Heart left ventricle (tissue), 16 donors: ENCODE results near the gene OTOL1. TPM values are rescaled to one million over a fixed set of nuclear protein-coding genes. Genes with fewer than 3 reads are reported as not detected.

Source experiments
- ATAC-seq, 4 donors: fragments of 200-7000 bp; cut with Tn5 transposase; one replicate each; pipeline ENCODE4 v1.9.1; 2020 to 2022; ENCODE audit warnings: moderate library complexity in 4 of 4, mild to moderate bottlenecking in 3 of 4, moderate number of reproducible peaks in 1 of 4
- DNase-seq, 5 donors: peaks; one replicate each; pipeline ENCODE4 v3.0.0-alpha.2; 2020
- H3K27ac ChIP-seq, 12 donors: fragments of 200-600 bp; sonication (generic) in 4 of 12; one replicate each; pipeline versions ENCODE4 v1.5.0 to v1.8.0; 2016 to 2022; ENCODE audit warnings: mild to moderate bottlenecking in 2 of 12
- H3K27me3 ChIP-seq, 9 donors: fragments of 200-600 bp; sonication (generic) in 2 of 9; one replicate each; pipeline versions ENCODE4 v1.5.1 to v1.8.0; 2016 to 2022; ENCODE audit warnings: mild to moderate bottlenecking in 3 of 9
- H3K36me3 ChIP-seq, 9 donors: fragments of 200-600 bp; sonication (generic) in 2 of 9; one replicate each; pipeline versions ENCODE4 v1.5.0 to v1.8.0; 2018 to 2022; ENCODE audit warnings: mild to moderate bottlenecking in 2 of 9
- H3K4me1 ChIP-seq, 12 donors: fragments of 200-600 bp; sonication (generic) in 4 of 12; one replicate each; pipeline versions ENCODE4 v1.5.0 to v1.8.0; 2016 to 2022; ENCODE audit warnings: mild to moderate bottlenecking in 3 of 12
- H3K4me3 ChIP-seq, 12 donors: fragments of 200-600 bp; sonication (generic) in 4 of 12; one replicate each; pipeline versions ENCODE4 v1.5.0 to v1.8.0; 2017 to 2022; ENCODE audit warnings: mild to moderate bottlenecking in 9 of 12, moderate library complexity in 4 of 12
- H3K9me3 ChIP-seq, 12 donors: fragments of 200-600 bp; sonication (generic) in 4 of 12; one replicate each; pipeline versions ENCODE4 v1.5.0 to v1.8.0; 2016 to 2022; ENCODE audit warnings: mild to moderate bottlenecking in 1 of 12
- POLR2A ChIP-seq, 2 donors: fragments of 450-650 bp; IDR thresholded peaks; one replicate each; pipeline ENCODE4 v1.6.1; 2017; ENCODE audit warnings: antibody characterized with exemption in 2 of 2, mild to moderate bottlenecking in 2 of 2, moderate library complexity in 2 of 2
- WGBS, 4 donors: extraction: QIAGEN DNeasy Blood & Tissue Kit in 2 of 4; methylation state at CpG; one replicate each; pipeline versions ENCODE4 v1.1.5 to v1.1.7; 2013 to 2018; 5-methylcytosine and 5-hydroxymethylcytosine counted together
- intact Hi-C, 10 donors: fragments of 100-400 bp; cut with DNase I; formaldehyde crosslinking; loops; one replicate each; pipeline versions ENCODE4 v1.11.1 to v1.14.2; 2022
- polyA plus RNA-seq, 2 donors: library from polyadenylated mRNA; stranded (reverse); fragments of 200-250 nt; gene quantifications; one replicate each; pipeline ENCODE4 v1.2.3, GENCODE V29; 2013
- total RNA-seq, 9 donors: library from RNA; depleted of rRNA in 2 of 9; stranded (reverse); fragments of >200 nt in 2 of 9; fragmentation: NEBNext Ultra II Directional in 3 of 9; extraction: Animal tissue kit (Norgen Biotek cat#: 25700) in 3 of 9; gene quantifications; one replicate each; pipeline versions ENCODE4 v1.1.0 to v1.2.4, GENCODE V29; 2016 to 2023
- TF ChIP-seq, protein P1 (sequence below), 12 donors: fragments of 200-600 bp; sonication (generic) in 4 of 12; IDR thresholded peaks; one replicate each; pipeline versions ENCODE4 v1.5.0 to v1.8.0; 2018 to 2022; ENCODE audit warnings: antibody characterized with exemption in 12 of 12, mild to moderate bottlenecking in 5 of 12
- donor health status: ischemic (EF 13 %, LVEDD 7.1; RV severe dilation, severe dysfunction).
- donor health status: healthy with polysubstance abuse.
- donor health status: DM: no; HTN: yes; CAD: no.
- donor health status: DM: no; HTN: no; CAD: no.
- donor health status: ischemic (EF 25% LVEDD 6.9; RV normal size, moderate dysfunction).
- donor health status: ischemic (EF 25% LVEDD 5.7; RV mildly dilated, moderate dysfunction).
- donor health status: healthy.
- donor health status: DM: yes; HTN: yes; CAD: no.
- donor health status: ischemic (EF 35%, LVEDD 5.7; RV mildly dilated, moderate dysfunction).
- donor health status: nonischemic (EF 11% LVEDD 7.7; RV severe dilation, severe dysfunction).
- donor health status: DM: yes; HTN: yes; CAD: no.
- donor health status: PGD.
- donor health status: ischemic (EF 29% LVEDD 5.4; RV normal size, mild dysfunction).
- donor health status: nonischemic (EF 23%, LVEDD 6.1; RV moderate dilation, normal function).

Gene OTOL1
- total and polyA plus RNA-seq, 11 donors, result not detected

DNA sequence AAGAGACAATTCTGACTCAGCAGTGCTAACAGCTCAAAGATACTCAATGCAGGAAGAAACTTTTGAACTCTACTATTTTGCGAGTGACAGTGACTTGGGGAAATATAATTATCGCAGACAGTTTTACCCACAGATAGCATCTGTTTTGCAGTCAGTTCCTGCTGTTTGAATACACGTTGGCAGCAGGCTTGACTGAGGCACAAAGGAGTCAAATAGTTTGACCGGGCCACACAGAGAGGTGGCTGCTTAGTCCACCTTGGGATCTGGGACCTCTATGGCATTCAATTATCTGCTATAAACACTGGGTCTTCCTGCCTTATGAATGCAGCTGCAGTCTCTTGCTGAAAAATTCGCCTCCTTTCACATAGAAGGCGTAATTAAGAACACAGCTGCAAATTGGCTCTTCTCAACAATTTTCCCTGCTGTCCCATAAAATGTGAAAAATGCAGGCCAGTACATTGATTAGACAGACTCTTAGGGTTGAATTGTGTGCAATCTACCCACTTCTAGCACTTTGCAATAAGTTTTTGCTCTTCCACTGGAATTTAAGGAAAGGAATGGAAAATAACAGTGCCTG lies 56.5 kb downstream of the OTOL1 start:
- DNase-seq, result no peak
- no peak for ATAC-seq
- TF ChIP-seq, protein P1, sequence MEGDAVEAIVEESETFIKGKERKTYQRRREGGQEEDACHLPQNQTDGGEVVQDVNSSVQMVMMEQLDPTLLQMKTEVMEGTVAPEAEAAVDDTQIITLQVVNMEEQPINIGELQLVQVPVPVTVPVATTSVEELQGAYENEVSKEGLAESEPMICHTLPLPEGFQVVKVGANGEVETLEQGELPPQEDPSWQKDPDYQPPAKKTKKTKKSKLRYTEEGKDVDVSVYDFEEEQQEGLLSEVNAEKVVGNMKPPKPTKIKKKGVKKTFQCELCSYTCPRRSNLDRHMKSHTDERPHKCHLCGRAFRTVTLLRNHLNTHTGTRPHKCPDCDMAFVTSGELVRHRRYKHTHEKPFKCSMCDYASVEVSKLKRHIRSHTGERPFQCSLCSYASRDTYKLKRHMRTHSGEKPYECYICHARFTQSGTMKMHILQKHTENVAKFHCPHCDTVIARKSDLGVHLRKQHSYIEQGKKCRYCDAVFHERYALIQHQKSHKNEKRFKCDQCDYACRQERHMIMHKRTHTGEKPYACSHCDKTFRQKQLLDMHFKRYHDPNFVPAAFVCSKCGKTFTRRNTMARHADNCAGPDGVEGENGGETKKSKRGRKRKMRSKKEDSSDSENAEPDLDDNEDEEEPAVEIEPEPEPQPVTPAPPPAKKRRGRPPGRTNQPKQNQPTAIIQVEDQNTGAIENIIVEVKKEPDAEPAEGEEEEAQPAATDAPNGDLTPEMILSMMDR (IDR thresholded peaks at IDR 0.05), result no peak
- TF ChIP-seq POLR2A (IDR thresholded peaks at IDR 0.05), result no peak
- no peaks in the 10 kb centered on the region for H3K9me3 ChIP-seq
- H3K4me1 ChIP-seq, result no peaks in the 10 kb centered on the region
- no peaks in the 10 kb centered on the region for H3K36me3 ChIP-seq
- WGBS, 4 donors, result 65 to 78% (median 73%) methylated on average over 6 of the region's 6 CpGs
- H3K27me3 ChIP-seq, result peaks cover 0 to 11% (median 0%) of the 10 kb centered on the region in 9 donors
- no peak overlapping the region for H3K4me3 ChIP-seq
- no peak overlapping the region for H3K27ac ChIP-seq
- intact Hi-C loops, result no loop called here

Other genes starting within 250 kb of the OTOL1 start
- under 1 TPM in 5 of 9 donors, not detected in 4; 0.09 to 0.58 (median 0.25) TPM for gene SPTSSB, start 125.3 kb upstream of the OTOL1 start, total RNA-seq
- under 1 TPM in 1 of 2 donors, not detected in 1; 0.53 TPM for gene SPTSSB, start 125.3 kb upstream of the OTOL1 start, polyA plus RNA-seq